Activated CD8-positive, alpha-beta T cell treated with anti-CD3 and anti-CD28 coated beads for 36 hours (primary cell): ENCODE data around the gene TTC38. TPM values are rescaled to one million over a fixed set of nuclear protein-coding genes. Genes with fewer than 3 reads are reported as not detected.
"Not testable (repeated sequence)": the region's sequence is repeated elsewhere in the genome, so short reads cannot be mapped to it uniquely, and the experiment has no call there.

Source experiments
- ATAC-seq: fragments of 200-7000 bp; cut with Tn5 transposase; one replicate; pipeline ENCODE4 v1.10.0; 2021; ENCODE audit warnings: mild to moderate bottlenecking, moderate library complexity
- CTCF ChIA-PET: fragments of 350-600 bp; sonication (Branson Sonifier 250); formaldehyde crosslinking; loops from one replicate; lab custom pipeline; 2021; ENCODE audit warnings: antibody characterized with exemption; lab: Charles Lee
- POLR2A ChIA-PET: fragments of 350-600 bp; sonication (Branson Sonifier 250); formaldehyde crosslinking; loops from one replicate; lab custom pipeline; 2021; ENCODE audit warnings: antibody characterized with exemption; lab: Charles Lee
- DNase-seq: peaks from one replicate; pipeline ENCODE4 v3.0.0-alpha.2; 2020
- H3K27ac Mint-ChIP-seq: one replicate; pipeline ENCODE4 v1.8.0; 2021; ENCODE audit warnings: mild to moderate bottlenecking, mixed read lengths
- H3K27me3 Mint-ChIP-seq: one replicate; pipeline ENCODE4 v1.8.0; 2021; ENCODE audit warnings: mixed read lengths
- H3K36me3 Mint-ChIP-seq: one replicate; pipeline ENCODE4 v1.8.0; 2021; ENCODE audit warnings: low read depth, mixed read lengths
- H3K4me1 Mint-ChIP-seq: one replicate; pipeline ENCODE4 v1.8.0; 2021; ENCODE audit warnings: low read depth, mixed read lengths
- H3K4me3 Mint-ChIP-seq: one replicate; pipeline ENCODE4 v1.8.0; 2021; ENCODE audit warnings: mild to moderate bottlenecking, moderate library complexity, mixed read lengths
- H3K9me3 Mint-ChIP-seq: one replicate; pipeline ENCODE4 v1.8.0; 2021; ENCODE audit warnings: mixed read lengths
- CTCF ChIP-seq: fragments of 200-600 bp; IDR thresholded peaks from one replicate; pipeline ENCODE4 v1.8.0; 2022; ENCODE audit warnings: antibody characterized with exemption, mild to moderate bottlenecking
- intact Hi-C: fragments of 100-400 bp; cut with micrococcal nuclease; formaldehyde crosslinking; loops from one replicate; pipeline ENCODE4 v1.10.0; 2022
- total RNA-seq, 2 experiments: library from RNA; stranded (reverse); gene quantifications; one replicate each; pipeline ENCODE4 v1.2.3, GENCODE V29; 2021

Gene TTC38
- total RNA-seq, 2 experiments from 2014 or later, result 9.0 to 11.9 TPM

DNA sequence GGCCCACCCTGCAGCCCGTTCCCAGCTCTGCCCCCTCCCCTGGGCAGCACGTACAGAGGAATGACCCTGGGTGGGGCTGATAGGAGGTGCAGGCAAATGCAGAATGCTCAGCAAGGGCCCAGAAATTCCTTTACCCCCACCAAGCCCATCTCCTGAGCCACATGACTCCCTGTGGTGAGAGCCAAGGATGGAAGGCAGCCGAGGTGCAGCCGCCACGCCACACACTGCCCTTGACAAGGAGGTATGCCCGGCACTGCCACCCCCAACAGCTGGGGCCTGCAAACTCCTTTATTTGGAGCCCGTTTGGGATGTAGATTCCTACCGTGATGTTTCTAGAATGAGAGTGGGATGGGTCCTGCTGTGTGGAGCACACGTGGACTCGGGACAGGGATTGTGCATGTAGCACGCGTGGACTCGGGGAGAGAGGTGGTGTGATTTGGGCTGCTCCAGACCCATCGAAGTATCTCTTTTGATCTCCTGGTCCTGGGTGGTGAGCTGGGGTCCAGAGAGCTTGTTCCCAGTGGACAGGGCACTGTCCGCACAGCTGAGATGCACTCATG is 41.8 kb downstream of the TTC38 start:
- no peaks in the 10 kb centered on the region for H3K9me3 Mint-ChIP-seq
- no peak overlapping the region for H3K27ac Mint-ChIP-seq
- CTCF ChIA-PET, result interaction anchor here (0.6 to 1.2 kb wide), 3 partner anchors 188 to 304 kb away, joined by 3 to 5 read pairs (median 3); no protein-coding TSS in a partner anchor
- H3K4me1 Mint-ChIP-seq, result peaks cover 9% of the 10 kb centered on the region
- H3K36me3 Mint-ChIP-seq, result peaks cover 28% of the 10 kb centered on the region
- no peaks in the 10 kb centered on the region for H3K27me3 Mint-ChIP-seq
- POLR2A ChIA-PET, result interaction anchor here (0.9 kb wide), 1 partner anchor 13 kb away, joined by 3 read pairs; the partner anchor contains the start of gene GTSE1
- DNase-seq, result no peak
- no peak for ATAC-seq
- TF ChIP-seq CTCF, result no peak
- intact Hi-C loops, result no loop called here
- H3K4me3 Mint-ChIP-seq, result no peak overlapping the region

- no peaks in the 10 kb centered on the region for H3K27me3 Mint-ChIP-seq
- no peak overlapping the region for H3K4me3 Mint-ChIP-seq
- H3K27ac Mint-ChIP-seq, result no peak overlapping the region
- ATAC-seq (no peak), DNase-seq (no peak)
- intact Hi-C loops, result no loop called here
- ChIA-PET POLR2A (interaction anchor here (0.9 kb wide), 1 partner anchor 242 kb away, joined by 3 read pairs; no protein-coding TSS in a partner anchor), CTCF (interaction anchor here (0.8 to 2.9 kb wide), 6 partner anchors 9 to 306 kb away, joined by 3 to 11 read pairs (median 4); no protein-coding TSS in a partner anchor)
- TF ChIP-seq CTCF, result no peak
- H3K4me1 Mint-ChIP-seq, result peaks cover 4% of the 10 kb centered on the region
- H3K36me3 Mint-ChIP-seq, result peaks cover 33% of the 10 kb centered on the region
- no peaks in the 10 kb centered on the region for H3K9me3 Mint-ChIP-seq
These were observed 44.2 kb downstream of the TTC38 start for GRCh38 chr22:46312056-46312455.

GRCh38 chr22:46312848-46313247 is 45.0 kb downstream of the TTC38 start:
- intact Hi-C loops, H3K9me3 Mint-ChIP-seq, H3K4me3 Mint-ChIP-seq, H3K27me3 Mint-ChIP-seq, POLR2A ChIA-PET, DNase-seq, ATAC-seq, H3K4me1 Mint-ChIP-seq, H3K27ac Mint-ChIP-seq: not testable (repeated sequence)
- peaks cover 37% of the 10 kb centered on the region for H3K36me3 Mint-ChIP-seq
- CTCF ChIA-PET, result interaction anchor here (0.9 to 2.9 kb wide), 4 partner anchors 8 to 196 kb away, joined by 3 to 11 read pairs (median 4); no protein-coding TSS in a partner anchor

DNA sequence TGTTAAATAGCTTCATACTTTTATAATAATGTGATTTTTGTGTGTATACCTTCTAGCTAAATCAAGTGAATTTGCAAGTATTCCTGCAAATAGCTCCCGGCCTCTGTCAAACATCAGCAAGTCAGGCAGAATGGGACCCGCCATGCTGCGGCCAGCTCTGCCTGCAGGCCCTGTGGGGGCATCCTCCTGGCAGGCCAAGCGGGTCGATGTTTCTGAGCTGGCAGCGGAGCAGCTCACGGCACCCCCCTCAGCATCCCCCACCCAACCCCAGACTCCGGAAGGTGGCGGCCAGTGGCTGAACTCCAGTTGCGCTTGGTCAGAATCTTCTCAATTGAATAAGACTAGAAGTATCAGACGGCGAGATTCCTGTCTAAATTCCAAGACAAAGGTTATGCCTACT is 48.2 kb downstream of the TTC38 start:
- no peaks in the 10 kb centered on the region for H3K9me3 Mint-ChIP-seq
- H3K27ac Mint-ChIP-seq, result no peak overlapping the region
- TF ChIP-seq CTCF, result no peak
- ChIA-PET CTCF (interaction anchor here (0.7 to 3.1 kb wide), 6 partner anchors 21 to 322 kb away, joined by 3 to 23 read pairs (median 4); no protein-coding TSS in a partner anchor), POLR2A (no interaction called here)
- H3K4me3 Mint-ChIP-seq, result no peak overlapping the region
- intact Hi-C loops, result loop anchor here (2.0 kb wide), 1 partner anchor 193 kb away; no protein-coding TSS in a partner anchor
- H3K36me3 Mint-ChIP-seq, result peaks cover 35% of the 10 kb centered on the region
- DNase-seq (no peak), ATAC-seq (no peak)
- H3K4me1 Mint-ChIP-seq, result peaks cover 3% of the 10 kb centered on the region
- H3K27me3 Mint-ChIP-seq, result no peaks in the 10 kb centered on the region

- TF ChIP-seq CTCF, result no peak
- ATAC-seq, result no peak
- peaks cover 32% of the 10 kb centered on the region for H3K36me3 Mint-ChIP-seq
- no peak overlapping the region for H3K27ac Mint-ChIP-seq
- no peak for DNase-seq
- CTCF ChIA-PET, result interaction anchor here (1.0 to 2.4 kb wide), 2 partner anchors 17 to 195 kb away, joined by 3 to 8 read pairs; no protein-coding TSS in a partner anchor
- H3K9me3 Mint-ChIP-seq, result no peaks in the 10 kb centered on the region
- POLR2A ChIA-PET, result no interaction called here
- no peaks in the 10 kb centered on the region for H3K27me3 Mint-ChIP-seq
- intact Hi-C loops, result no loop called here
- H3K4me3 Mint-ChIP-seq, result no peak overlapping the region
- H3K4me1 Mint-ChIP-seq, result no peaks in the 10 kb centered on the region
These were observed 49.8 kb downstream of the TTC38 start for GRCh38 chr22:46317646-46318045.
